ENCODE measurements around the gene TUBGCP6. TPM values are rescaled to one million over a fixed set of nuclear protein-coding genes. Genes with fewer than 3 reads are reported as not detected.
"Not testable (repeated sequence)": the region's sequence is repeated elsewhere in the genome, so short reads cannot be mapped to it uniquely, and the experiment has no call there.

Gene TUBGCP6
- total and polyA plus RNA-seq, 9 donors: 21.4 to 35.3 (median 26.2) TPM

GRCh38 chr22:50208939-50209892 lies 35.6 kb downstream of the TUBGCP6 start:
- Histone ChIP-seq H3K27ac (ENCODE audit: low read length) (peak overlapping the region; percentile 3), H3K36me3 (ENCODE audit: control insufficient read depth, insufficient read depth, low read length) (peaks cover 80% of the 10 kb centered on the region), H3K27me3 (ENCODE audit: control insufficient read depth, insufficient read depth, low read length) (no peaks in the 10 kb centered on the region), H3K4me1 (ENCODE audit: control insufficient read depth, insufficient read depth, low read length) (peaks cover 25% of the 10 kb centered on the region), H3K4me3 (ENCODE audit: low read length) (no peak overlapping the region), H3K9me3 (replicated peaks; ENCODE audit: control insufficient read depth, low read depth, low read length) (no peaks in the 10 kb centered on the region)
- 81% methylated on average over 26 of the region's 31 CpGs for WGBS (ENCODE audit: insufficient coverage)
- DNase-seq: no peak

- peak overlapping the region; percentile 3 for H3K27ac ChIP-seq (ENCODE audit: low read length)
- no peak overlapping the region for H3K4me3 ChIP-seq (ENCODE audit: low read length)
- no peak for DNase-seq
- peaks cover 84% of the 10 kb centered on the region for H3K36me3 ChIP-seq (ENCODE audit: control insufficient read depth, insufficient read depth, low read length)
- H3K4me1 ChIP-seq (ENCODE audit: control insufficient read depth, insufficient read depth, low read length): peaks cover 25% of the 10 kb centered on the region
- H3K9me3 ChIP-seq (replicated peaks; ENCODE audit: control insufficient read depth, low read depth, low read length): no peaks in the 10 kb centered on the region
- WGBS (ENCODE audit: insufficient coverage): 65% methylated on average over 16 of the region's 22 CpGs
- H3K27me3 ChIP-seq (ENCODE audit: control insufficient read depth, insufficient read depth, low read length): no peaks in the 10 kb centered on the region
Observed at GRCh38 chr22:50208430-50208938, 36.3 kb downstream of the TUBGCP6 start.

- H3K4me1 ChIP-seq (ENCODE audit: control insufficient read depth, insufficient read depth, low read length): peaks cover 25% of the 10 kb centered on the region
- H3K27ac ChIP-seq (ENCODE audit: low read length): peak overlapping the region; percentile 13
- no peak for DNase-seq
- WGBS (ENCODE audit: insufficient coverage): 66% methylated on average over 14 of the region's 23 CpGs
- peaks cover 81% of the 10 kb centered on the region for H3K36me3 ChIP-seq (ENCODE audit: control insufficient read depth, insufficient read depth, low read length)
- no peak overlapping the region for H3K4me3 ChIP-seq (ENCODE audit: low read length)
- no peaks in the 10 kb centered on the region for H3K27me3 ChIP-seq (ENCODE audit: control insufficient read depth, insufficient read depth, low read length)
- H3K9me3 ChIP-seq (replicated peaks; ENCODE audit: control insufficient read depth, low read depth, low read length): no peaks in the 10 kb centered on the region
Observed at GRCh38 chr22:50207383-50208140, 37.3 kb downstream of the TUBGCP6 start.

GRCh38 chr22:50206599-50206998 lies 38.2 kb downstream of the TUBGCP6 start:
- H3K27me3 ChIP-seq (ENCODE audit: control insufficient read depth, insufficient read depth, low read length): no peaks in the 10 kb centered on the region
- 36% methylated on average over 10 of the region's 10 CpGs for WGBS (ENCODE audit: insufficient coverage)
- H3K4me3 ChIP-seq (ENCODE audit: low read length): no peak overlapping the region
- DNase-seq: no peak
- H3K9me3 ChIP-seq (replicated peaks; ENCODE audit: control insufficient read depth, low read depth, low read length): no peaks in the 10 kb centered on the region
- H3K36me3 ChIP-seq (ENCODE audit: control insufficient read depth, insufficient read depth, low read length): peaks cover 72% of the 10 kb centered on the region
- H3K4me1 ChIP-seq (ENCODE audit: control insufficient read depth, insufficient read depth, low read length): peaks cover 33% of the 10 kb centered on the region
- H3K27ac ChIP-seq (ENCODE audit: low read length): no peak overlapping the region

GRCh38 chr22:50205781-50206569 lies 38.8 kb downstream of the TUBGCP6 start:
- no peak overlapping the region for H3K27ac ChIP-seq (ENCODE audit: low read length)
- H3K4me3 ChIP-seq (ENCODE audit: low read length): no peak overlapping the region
- H3K4me1 ChIP-seq (ENCODE audit: control insufficient read depth, insufficient read depth, low read length): peaks cover 33% of the 10 kb centered on the region
- H3K9me3 ChIP-seq (replicated peaks; ENCODE audit: control insufficient read depth, low read depth, low read length): no peaks in the 10 kb centered on the region
- peaks cover 69% of the 10 kb centered on the region for H3K36me3 ChIP-seq (ENCODE audit: control insufficient read depth, insufficient read depth, low read length)
- no peaks in the 10 kb centered on the region for H3K27me3 ChIP-seq (ENCODE audit: control insufficient read depth, insufficient read depth, low read length)
- WGBS (ENCODE audit: insufficient coverage): 88% methylated on average over 45 of the region's 45 CpGs
- DNase-seq: no peak

- H3K9me3 ChIP-seq (replicated peaks; ENCODE audit: control insufficient read depth, low read depth, low read length); H3K4me3 ChIP-seq (ENCODE audit: low read length); H3K27me3 ChIP-seq (ENCODE audit: control insufficient read depth, insufficient read depth, low read length); H3K27ac ChIP-seq (ENCODE audit: low read length); DNase-seq: not testable (repeated sequence)
- H3K36me3 ChIP-seq (ENCODE audit: control insufficient read depth, insufficient read depth, low read length): peaks cover 60% of the 10 kb centered on the region
- 92% methylated on average over 8 of the region's 9 CpGs for WGBS (ENCODE audit: insufficient coverage)
- H3K4me1 ChIP-seq (ENCODE audit: control insufficient read depth, insufficient read depth, low read length): peaks cover 36% of the 10 kb centered on the region
Observed at GRCh38 chr22:50204998-50205397, 39.8 kb downstream of the TUBGCP6 start.

GRCh38 chr22:50204571-50204970 lies 40.3 kb downstream of the TUBGCP6 start:
- WGBS (ENCODE audit: insufficient coverage): 91% methylated on average over 4 of the region's 7 CpGs
- H3K36me3 ChIP-seq (ENCODE audit: control insufficient read depth, insufficient read depth, low read length): peaks cover 57% of the 10 kb centered on the region
- H3K4me3 ChIP-seq (ENCODE audit: low read length): no peak overlapping the region
- no peak overlapping the region for H3K27ac ChIP-seq (ENCODE audit: low read length)
- DNase-seq: no peak
- H3K9me3 ChIP-seq (replicated peaks; ENCODE audit: control insufficient read depth, low read depth, low read length): no peaks in the 10 kb centered on the region
- H3K27me3 ChIP-seq (ENCODE audit: control insufficient read depth, insufficient read depth, low read length): no peaks in the 10 kb centered on the region
- H3K4me1 ChIP-seq (ENCODE audit: control insufficient read depth, insufficient read depth, low read length): peaks cover 39% of the 10 kb centered on the region

GRCh38 chr22:50203288-50203687 lies 41.5 kb downstream of the TUBGCP6 start:
- no CpG with 5 or more reads among the region's 1 CpG for WGBS (ENCODE audit: insufficient coverage)
- DNase-seq: no peak
- Histone ChIP-seq H3K36me3 (ENCODE audit: control insufficient read depth, insufficient read depth, low read length) (peaks cover 55% of the 10 kb centered on the region), H3K9me3 (replicated peaks; ENCODE audit: control insufficient read depth, low read depth, low read length) (no peaks in the 10 kb centered on the region), H3K27me3 (ENCODE audit: control insufficient read depth, insufficient read depth, low read length) (no peaks in the 10 kb centered on the region), H3K4me3 (ENCODE audit: low read length) (no peak overlapping the region), H3K4me1 (ENCODE audit: control insufficient read depth, insufficient read depth, low read length) (peaks cover 30% of the 10 kb centered on the region), H3K27ac (ENCODE audit: low read length) (no peak overlapping the region)

- Histone ChIP-seq H3K27ac (ENCODE audit: low read length) (no peak overlapping the region), H3K4me1 (ENCODE audit: control insufficient read depth, insufficient read depth, low read length) (peaks cover 21% of the 10 kb centered on the region), H3K27me3 (ENCODE audit: control insufficient read depth, insufficient read depth, low read length) (no peaks in the 10 kb centered on the region), H3K36me3 (ENCODE audit: control insufficient read depth, insufficient read depth, low read length) (peaks cover 50% of the 10 kb centered on the region), H3K4me3 (ENCODE audit: low read length) (peak overlapping the region; percentile 59), H3K9me3 (replicated peaks; ENCODE audit: control insufficient read depth, low read depth, low read length) (no peaks in the 10 kb centered on the region)
- 65% methylated on average over 7 of the region's 13 CpGs for WGBS (ENCODE audit: insufficient coverage)
- no peak for DNase-seq
Observed at GRCh38 chr22:50202130-50202666, 42.6 kb downstream of the TUBGCP6 start.

Measured in muscle of leg (tissue), 11 donors.